H1 (cell line): Measurements from ENCODE around the gene CEP250. TPM values are rescaled to one million over a fixed set of nuclear protein-coding genes. Genes with fewer than 3 reads are reported as not detected.

ENCODE experiments used
- HDAC6 ChIP-seq: IDR thresholded peaks from one replicate; pipeline ENCODE4 v1.7.1; 2012; ENCODE audit warnings: low read depth, mild to moderate bottlenecking, inconsistent platforms, low read length, moderate library complexity
- NRF1 ChIP-seq: IDR thresholded peaks from 2 replicates; pipeline ENCODE4 v1.6.1; 2011; ENCODE audit warnings: mild to moderate bottlenecking, low read depth, low read length, improper control_type of control experiment
- POLR2A ChIP-seq, 2 experiments: IDR thresholded peaks; 1 replicate in 1 of 2; 2 replicates in 1 of 2; pipeline ENCODE4 v1.6.1; 2011; ENCODE audit warnings: low read depth in 2 of 2, low read length in 2 of 2, mild to moderate bottlenecking in 2 of 2; ENCODE audit errors: control extremely low read depth in 1 of 2
- SP2 ChIP-seq: IDR thresholded peaks from 2 replicates; pipeline ENCODE4 v1.6.1; 2012; ENCODE audit warnings: mild to moderate bottlenecking, low read length, inconsistent platforms
- TAF1 ChIP-seq: IDR thresholded peaks from 2 replicates; pipeline ENCODE4 v1.6.1; 2011; ENCODE audit warnings: mild to moderate bottlenecking, low read depth, low read length
- polyA plus RNA-seq, 7 experiments: library from polyadenylated mRNA; depleted of rRNA in 3 of 7; stranded (reverse) in 5 of 7; unstranded in 2 of 7; fragments of >200 nt in 5 of 7; fragments of 200-250 nt in 2 of 7; gene quantifications; 1 replicate in 5 of 7; 2 replicates in 1 of 7; 4 replicates in 1 of 7; pipeline versions ENCODE4 v1.2.1 to v1.2.3, GENCODE V29; 2011 to 2013; ENCODE audit warnings: missing spikeins in 2 of 7, mixed read lengths in 2 of 7
- total RNA-seq: library from RNA; stranded (reverse); fragmentation: NEBNext Ultra II Directional; extraction: Animal tissue kit (Norgen Biotek cat#: 25700); gene quantifications from 2 replicates; pipeline ENCODE4 v1.2.1, GENCODE V29; 2021
- TF ChIP-seq, protein P1 (sequence below): fragments of 300-600 bp; sonication (generic); IDR thresholded peaks from 2 replicates; pipeline ENCODE4 v1.7.1; 2012; ENCODE audit warnings: low read length, moderate library complexity, mild to moderate bottlenecking, inconsistent platforms; ENCODE audit not compliant: insufficient replicate concordance
- TF ChIP-seq, protein P2 (sequence below): IDR thresholded peaks from 2 replicates; pipeline ENCODE4 v1.6.1; 2011; ENCODE audit warnings: low read length, improper control_type of control experiment
- TF ChIP-seq, protein P3 (sequence below): IDR thresholded peaks from 2 replicates; pipeline ENCODE4 v1.6.1; 2012; ENCODE audit warnings: low read length, inconsistent platforms

Gene CEP250
- total and polyA plus RNA-seq, 2 of the 8 experiments (the other 6 are each of a cell fraction or from before 2014, with no cell fraction given): 2.6 to 33.7 TPM

DNA sequence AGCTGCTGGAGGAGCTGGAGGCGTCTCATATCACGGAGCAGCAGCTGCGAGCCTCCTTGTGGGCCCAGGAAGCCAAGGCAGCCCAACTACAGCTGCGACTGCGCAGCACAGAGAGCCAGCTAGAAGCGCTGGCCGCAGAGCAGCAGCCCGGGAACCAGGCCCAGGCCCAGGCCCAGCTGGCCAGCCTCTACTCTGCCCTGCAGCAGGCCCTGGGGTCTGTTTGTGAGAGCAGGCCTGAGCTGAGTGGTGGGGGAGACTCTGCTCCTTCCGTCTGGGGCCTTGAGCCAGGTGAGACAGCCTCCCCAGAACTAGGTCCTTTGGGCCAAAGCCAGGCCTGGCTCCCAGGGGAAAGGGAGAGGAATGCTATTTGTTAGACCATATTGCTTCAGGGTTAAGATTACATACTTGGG, 42.4 kb downstream of the CEP250 start (continued):
- TF ChIP-seq, protein P1, sequence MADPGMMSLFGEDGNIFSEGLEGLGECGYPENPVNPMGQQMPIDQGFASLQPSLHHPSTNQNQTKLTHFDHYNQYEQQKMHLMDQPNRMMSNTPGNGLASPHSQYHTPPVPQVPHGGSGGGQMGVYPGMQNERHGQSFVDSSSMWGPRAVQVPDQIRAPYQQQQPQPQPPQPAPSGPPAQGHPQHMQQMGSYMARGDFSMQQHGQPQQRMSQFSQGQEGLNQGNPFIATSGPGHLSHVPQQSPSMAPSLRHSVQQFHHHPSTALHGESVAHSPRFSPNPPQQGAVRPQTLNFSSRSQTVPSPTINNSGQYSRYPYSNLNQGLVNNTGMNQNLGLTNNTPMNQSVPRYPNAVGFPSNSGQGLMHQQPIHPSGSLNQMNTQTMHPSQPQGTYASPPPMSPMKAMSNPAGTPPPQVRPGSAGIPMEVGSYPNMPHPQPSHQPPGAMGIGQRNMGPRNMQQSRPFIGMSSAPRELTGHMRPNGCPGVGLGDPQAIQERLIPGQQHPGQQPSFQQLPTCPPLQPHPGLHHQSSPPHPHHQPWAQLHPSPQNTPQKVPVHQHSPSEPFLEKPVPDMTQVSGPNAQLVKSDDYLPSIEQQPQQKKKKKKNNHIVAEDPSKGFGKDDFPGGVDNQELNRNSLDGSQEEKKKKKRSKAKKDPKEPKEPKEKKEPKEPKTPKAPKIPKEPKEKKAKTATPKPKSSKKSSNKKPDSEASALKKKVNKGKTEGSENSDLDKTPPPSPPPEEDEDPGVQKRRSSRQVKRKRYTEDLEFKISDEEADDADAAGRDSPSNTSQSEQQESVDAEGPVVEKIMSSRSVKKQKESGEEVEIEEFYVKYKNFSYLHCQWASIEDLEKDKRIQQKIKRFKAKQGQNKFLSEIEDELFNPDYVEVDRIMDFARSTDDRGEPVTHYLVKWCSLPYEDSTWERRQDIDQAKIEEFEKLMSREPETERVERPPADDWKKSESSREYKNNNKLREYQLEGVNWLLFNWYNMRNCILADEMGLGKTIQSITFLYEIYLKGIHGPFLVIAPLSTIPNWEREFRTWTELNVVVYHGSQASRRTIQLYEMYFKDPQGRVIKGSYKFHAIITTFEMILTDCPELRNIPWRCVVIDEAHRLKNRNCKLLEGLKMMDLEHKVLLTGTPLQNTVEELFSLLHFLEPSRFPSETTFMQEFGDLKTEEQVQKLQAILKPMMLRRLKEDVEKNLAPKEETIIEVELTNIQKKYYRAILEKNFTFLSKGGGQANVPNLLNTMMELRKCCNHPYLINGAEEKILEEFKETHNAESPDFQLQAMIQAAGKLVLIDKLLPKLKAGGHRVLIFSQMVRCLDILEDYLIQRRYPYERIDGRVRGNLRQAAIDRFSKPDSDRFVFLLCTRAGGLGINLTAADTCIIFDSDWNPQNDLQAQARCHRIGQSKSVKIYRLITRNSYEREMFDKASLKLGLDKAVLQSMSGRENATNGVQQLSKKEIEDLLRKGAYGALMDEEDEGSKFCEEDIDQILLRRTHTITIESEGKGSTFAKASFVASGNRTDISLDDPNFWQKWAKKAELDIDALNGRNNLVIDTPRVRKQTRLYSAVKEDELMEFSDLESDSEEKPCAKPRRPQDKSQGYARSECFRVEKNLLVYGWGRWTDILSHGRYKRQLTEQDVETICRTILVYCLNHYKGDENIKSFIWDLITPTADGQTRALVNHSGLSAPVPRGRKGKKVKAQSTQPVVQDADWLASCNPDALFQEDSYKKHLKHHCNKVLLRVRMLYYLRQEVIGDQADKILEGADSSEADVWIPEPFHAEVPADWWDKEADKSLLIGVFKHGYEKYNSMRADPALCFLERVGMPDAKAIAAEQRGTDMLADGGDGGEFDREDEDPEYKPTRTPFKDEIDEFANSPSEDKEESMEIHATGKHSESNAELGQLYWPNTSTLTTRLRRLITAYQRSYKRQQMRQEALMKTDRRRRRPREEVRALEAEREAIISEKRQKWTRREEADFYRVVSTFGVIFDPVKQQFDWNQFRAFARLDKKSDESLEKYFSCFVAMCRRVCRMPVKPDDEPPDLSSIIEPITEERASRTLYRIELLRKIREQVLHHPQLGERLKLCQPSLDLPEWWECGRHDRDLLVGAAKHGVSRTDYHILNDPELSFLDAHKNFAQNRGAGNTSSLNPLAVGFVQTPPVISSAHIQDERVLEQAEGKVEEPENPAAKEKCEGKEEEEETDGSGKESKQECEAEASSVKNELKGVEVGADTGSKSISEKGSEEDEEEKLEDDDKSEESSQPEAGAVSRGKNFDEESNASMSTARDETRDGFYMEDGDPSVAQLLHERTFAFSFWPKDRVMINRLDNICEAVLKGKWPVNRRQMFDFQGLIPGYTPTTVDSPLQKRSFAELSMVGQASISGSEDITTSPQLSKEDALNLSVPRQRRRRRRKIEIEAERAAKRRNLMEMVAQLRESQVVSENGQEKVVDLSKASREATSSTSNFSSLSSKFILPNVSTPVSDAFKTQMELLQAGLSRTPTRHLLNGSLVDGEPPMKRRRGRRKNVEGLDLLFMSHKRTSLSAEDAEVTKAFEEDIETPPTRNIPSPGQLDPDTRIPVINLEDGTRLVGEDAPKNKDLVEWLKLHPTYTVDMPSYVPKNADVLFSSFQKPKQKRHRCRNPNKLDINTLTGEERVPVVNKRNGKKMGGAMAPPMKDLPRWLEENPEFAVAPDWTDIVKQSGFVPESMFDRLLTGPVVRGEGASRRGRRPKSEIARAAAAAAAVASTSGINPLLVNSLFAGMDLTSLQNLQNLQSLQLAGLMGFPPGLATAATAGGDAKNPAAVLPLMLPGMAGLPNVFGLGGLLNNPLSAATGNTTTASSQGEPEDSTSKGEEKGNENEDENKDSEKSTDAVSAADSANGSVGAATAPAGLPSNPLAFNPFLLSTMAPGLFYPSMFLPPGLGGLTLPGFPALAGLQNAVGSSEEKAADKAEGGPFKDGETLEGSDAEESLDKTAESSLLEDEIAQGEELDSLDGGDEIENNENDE: no peak
- TF ChIP-seq TAF1 (no peak), HDAC6 (no peak), POLR2A (IDR thresholded peaks at IDR 0.05; ENCODE audit: control extremely low read depth in 1 of 2, low read depth in 2 of 2, low read length in 2 of 2) (no peak), SP2 (no peak), NRF1 (no peak)
- TF ChIP-seq, protein P2, sequence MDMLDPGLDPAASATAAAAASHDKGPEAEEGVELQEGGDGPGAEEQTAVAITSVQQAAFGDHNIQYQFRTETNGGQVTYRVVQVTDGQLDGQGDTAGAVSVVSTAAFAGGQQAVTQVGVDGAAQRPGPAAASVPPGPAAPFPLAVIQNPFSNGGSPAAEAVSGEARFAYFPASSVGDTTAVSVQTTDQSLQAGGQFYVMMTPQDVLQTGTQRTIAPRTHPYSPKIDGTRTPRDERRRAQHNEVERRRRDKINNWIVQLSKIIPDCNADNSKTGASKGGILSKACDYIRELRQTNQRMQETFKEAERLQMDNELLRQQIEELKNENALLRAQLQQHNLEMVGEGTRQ: no peak
- TF ChIP-seq, protein P3, sequence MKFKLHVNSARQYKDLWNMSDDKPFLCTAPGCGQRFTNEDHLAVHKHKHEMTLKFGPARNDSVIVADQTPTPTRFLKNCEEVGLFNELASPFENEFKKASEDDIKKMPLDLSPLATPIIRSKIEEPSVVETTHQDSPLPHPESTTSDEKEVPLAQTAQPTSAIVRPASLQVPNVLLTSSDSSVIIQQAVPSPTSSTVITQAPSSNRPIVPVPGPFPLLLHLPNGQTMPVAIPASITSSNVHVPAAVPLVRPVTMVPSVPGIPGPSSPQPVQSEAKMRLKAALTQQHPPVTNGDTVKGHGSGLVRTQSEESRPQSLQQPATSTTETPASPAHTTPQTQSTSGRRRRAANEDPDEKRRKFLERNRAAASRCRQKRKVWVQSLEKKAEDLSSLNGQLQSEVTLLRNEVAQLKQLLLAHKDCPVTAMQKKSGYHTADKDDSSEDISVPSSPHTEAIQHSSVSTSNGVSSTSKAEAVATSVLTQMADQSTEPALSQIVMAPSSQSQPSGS: no peak
